M059J (cell line): ENCODE data around the gene SLC10A3. TPM values are rescaled to one million over a fixed set of nuclear protein-coding genes. Genes with fewer than 3 reads are reported as not detected.
A peak's percentile ranks its signal among the peaks of the same experiment; 100 is the strongest.

ENCODE experiments used
- DNase-seq: peaks from one replicate; pipeline ENCODE4 v3.0.0-alpha.2; 2012; ENCODE audit warnings: low read depth
- total RNA-seq: library from RNA; depleted of rRNA; stranded (reverse); fragments of >200 nt; shearing (Covaris generic); gene quantifications from 2 replicates; pipeline ENCODE4 v1.2.3, GENCODE V29; 2014; rRNA removed

SLC10A3 gene, protein sequence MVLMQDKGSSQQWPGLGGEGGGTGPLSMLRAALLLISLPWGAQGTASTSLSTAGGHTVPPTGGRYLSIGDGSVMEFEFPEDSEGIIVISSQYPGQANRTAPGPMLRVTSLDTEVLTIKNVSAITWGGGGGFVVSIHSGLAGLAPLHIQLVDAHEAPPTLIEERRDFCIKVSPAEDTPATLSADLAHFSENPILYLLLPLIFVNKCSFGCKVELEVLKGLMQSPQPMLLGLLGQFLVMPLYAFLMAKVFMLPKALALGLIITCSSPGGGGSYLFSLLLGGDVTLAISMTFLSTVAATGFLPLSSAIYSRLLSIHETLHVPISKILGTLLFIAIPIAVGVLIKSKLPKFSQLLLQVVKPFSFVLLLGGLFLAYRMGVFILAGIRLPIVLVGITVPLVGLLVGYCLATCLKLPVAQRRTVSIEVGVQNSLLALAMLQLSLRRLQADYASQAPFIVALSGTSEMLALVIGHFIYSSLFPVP
- 65.4 and 80.7 TPM in 2 replicates for total RNA-seq

DNA sequence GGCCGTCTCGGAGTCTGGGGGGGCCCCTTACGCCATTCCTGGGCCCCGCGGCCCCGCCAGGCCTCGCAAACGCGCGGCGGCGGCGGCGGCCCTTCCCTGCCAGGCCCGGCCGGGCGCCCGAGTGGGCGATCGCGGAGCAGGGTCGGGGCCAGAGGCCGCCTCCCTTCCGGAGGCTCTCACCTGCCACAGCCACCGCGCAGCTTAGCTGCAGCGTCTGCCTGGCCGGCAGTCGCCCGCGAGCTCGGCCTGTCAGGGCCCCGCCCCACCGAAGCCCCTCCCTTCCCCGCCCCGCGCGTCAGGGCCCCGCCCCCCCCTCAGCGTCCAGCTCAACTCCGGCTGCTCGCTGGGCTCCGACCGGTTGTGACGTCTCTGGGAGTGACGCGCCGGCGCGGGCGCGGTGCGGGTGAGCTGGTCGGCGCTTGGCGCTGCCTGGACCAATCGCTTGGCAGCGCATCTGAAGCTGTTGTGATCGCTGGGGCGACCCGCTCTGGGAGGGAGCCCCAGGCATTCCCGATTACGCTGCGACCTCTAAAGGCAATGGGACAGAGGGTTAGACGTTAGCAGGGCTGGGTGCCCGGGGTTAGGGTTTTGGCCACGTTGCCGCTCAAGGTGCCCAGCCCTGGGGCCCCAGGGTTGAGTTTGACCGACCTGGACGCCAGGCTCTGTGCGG lies at the start of gene SLC10A3:
Gene SLC10A3 (minus strand): TSS at position 216 of the 670 bp plus-strand sequence. CDS start 1,689 bp downstream, outside the sequence.
- DNase-seq: peak; percentile 97

DNA sequence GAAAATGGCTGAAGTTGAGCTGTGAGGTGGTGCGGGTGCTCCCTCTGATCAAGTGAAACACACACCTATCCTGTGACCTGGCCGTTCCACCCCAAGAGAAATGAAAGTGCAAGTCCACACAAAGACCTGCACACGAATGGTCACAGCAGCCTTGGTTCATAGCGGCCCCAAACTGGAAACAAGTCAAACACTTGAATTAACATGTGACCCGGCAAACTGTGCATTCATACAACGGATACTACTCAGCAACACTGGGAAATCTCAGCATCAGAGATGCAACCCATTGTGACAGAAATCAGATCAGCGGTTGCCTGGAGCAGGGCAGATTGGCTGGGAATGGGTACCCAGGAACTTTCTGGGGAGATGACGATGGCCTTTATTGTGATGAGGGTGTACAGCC lies 48.6 kb upstream of the SLC10A3 start:
- DNase-seq: no peak

DNA sequence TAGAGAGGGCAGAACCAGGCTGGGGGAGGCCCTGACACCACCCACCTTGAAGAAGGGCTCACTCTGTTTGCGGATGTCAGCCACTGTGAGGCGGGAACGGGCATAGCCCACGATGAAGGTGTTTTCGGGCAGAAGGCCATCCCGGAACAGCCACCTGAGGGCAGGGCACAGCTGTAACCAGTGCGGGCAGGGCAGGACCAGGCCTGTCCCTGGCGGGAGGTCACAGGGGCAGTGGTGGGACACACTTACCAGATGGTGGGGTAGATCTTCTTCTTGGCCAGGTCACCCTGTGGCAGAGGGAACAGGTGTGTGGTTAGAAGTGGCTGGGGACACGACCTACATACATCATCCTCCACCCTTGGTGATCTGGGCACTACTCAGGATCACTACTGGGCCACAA lies 45.5 kb upstream of the SLC10A3 start:
- no peak for DNase-seq

DNA sequence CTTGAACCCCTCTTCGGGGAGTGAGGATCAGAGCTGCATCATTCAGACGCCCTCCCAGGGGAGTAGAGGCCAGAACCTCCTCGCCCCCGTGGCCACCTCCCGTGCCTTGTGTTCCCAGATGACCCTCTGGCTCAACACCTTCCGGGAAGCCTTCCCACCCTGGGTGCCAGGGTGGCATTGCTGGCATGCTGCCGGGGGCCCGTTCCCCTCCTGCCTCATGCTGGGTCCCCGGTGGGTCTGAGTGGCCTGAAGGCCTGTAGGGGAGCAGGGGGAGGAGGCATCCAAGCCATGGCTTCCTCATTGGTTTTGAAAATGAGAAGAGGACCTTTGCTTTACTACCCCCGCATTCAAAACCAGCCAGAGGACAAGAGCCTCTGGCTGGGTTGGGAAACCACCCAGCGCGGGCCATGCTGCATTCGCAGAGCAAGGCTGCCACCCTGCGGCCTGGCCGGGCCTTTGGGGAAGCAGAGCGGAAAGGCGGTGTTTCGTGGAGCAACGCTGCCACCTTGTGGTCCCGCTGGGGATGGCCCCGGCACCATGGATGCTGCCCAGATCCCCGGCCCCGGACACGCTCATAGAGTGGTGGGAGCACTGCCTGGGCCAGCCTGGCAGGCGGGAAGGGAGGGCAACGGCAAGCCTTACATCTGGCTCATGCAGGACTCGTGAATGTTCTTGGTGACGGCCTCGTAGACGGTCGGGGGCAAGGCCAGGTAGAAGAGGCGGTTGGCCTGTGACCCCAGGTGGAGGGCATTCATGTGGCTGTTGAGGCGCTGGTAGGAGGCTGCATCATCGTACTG lies 44.3 kb upstream of the SLC10A3 start:
- peak; percentile 82 for DNase-seq

DNA sequence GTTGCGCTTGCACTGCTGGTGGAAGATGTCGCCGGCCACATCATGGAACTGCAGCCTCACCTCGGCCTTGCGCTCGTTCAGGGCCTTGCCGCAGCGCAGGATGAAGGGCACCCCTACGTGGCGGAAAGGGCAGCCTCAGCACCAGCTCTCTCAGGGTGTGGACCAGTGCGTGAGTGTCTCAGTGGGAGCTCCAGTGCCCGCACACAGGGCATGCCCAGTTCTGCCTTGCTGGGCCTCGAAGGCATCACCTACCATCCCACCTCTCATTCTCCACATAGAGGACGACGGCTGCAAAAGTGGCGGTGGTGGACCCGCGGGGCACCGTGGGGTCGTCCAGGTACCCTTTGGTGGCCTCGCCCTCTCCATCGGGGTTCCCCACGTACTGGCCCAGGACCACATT lies 42.3 kb upstream of the SLC10A3 start:
- DNase-seq: no peak

DNA sequence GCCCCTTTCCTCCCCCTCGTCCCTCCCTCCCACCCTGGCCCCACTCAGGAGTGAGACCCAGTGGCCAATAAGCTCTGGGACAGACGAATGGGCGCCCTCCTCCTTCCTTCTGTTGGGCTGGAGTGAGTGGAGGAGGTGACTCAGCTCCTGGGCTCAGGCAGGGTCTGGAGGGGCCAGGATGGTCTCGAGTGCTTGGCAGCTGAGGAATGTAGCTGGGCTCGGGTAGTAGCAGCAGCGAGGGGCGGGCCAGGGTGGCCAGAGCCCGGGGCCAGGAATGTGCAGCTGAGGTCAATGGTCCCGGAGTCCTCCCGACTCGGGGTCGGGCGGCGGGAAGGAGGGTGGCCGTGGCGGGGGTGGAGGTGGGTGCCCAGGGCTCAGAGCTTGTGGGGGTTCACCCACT lies 41.2 kb upstream of the SLC10A3 start:
- DNase-seq: peak; percentile 76

DNA sequence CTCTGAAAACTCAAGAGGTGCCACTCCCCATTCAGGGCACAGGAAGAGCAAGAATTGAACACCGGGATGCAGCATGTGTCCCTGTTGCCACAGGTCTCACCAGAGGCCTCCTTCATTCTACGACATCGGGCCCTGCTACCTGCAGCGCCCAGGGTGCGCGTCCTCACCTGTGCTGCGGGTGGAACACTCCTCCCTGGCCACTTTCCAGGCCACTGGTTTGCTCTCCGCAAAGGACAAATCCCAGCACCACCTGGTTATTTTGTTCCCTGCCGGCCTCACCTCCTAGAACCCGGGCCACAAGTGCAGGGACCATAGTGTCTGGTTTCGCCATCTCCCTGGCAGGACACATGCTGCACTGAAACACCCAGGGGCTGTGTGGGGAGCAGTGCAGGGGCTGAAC lies 39.9 kb upstream of the SLC10A3 start:
- no peak for DNase-seq

DNA sequence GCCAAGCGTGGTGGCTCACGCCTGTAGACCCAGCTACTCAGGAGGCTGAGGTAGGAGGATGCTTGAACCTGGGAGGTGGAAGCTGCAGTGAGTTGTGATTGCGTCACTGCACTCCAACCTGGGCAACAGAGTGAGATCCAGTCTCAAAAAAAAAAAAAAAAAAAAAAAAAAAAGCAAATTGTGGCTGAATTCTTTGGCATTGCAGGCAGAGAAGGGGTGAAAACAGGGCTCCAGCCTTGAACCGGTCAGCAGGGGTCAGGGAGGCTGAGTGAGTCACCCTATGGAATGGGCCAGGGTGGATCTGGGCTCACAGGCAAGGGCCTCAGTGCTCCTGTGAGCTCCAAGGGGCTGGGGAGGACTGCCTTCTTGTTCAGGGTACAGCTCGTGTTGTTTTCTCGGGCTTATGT lies 38.8 kb upstream of the SLC10A3 start:
- peak; percentile 81 for DNase-seq

DNA sequence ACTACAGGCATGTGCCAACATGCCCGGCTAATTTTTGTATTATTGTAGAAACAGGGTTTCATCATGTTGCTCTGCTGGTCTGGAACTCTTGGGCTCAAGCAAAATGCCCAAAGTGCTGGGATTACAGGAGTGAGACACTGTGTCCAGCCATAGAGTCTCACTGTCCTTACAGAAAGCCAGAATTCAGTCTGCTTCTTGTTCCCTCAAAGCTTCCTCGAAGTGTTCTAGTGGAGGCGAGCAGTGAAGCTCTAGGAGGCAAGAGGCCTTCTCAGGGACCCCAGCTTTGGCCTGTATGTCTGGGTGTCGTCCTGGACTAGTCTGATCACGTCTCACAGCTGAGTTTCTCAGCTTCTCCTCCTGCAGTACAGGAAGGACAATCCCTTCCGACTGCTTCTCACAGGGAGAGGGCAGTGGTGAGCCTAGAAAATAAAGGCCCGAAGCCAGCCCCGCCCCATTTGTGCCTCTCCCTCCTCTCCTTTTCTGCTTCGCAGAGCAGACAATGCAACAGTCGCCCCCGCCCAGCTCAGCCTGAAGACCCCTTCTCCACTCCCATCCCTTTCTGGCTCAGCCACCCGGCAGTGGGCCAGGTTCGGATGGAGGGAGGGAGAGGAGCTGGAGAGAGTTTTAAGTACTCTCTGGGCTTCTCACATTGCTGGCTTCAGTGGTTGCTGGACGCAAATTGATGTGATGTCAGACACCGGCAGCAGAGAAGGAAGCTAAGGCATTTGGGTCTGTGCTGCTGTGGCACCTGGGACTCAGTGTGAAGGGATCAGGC lies 36.7 kb upstream of the SLC10A3 start:
- peak; percentile 85 for DNase-seq

DNA sequence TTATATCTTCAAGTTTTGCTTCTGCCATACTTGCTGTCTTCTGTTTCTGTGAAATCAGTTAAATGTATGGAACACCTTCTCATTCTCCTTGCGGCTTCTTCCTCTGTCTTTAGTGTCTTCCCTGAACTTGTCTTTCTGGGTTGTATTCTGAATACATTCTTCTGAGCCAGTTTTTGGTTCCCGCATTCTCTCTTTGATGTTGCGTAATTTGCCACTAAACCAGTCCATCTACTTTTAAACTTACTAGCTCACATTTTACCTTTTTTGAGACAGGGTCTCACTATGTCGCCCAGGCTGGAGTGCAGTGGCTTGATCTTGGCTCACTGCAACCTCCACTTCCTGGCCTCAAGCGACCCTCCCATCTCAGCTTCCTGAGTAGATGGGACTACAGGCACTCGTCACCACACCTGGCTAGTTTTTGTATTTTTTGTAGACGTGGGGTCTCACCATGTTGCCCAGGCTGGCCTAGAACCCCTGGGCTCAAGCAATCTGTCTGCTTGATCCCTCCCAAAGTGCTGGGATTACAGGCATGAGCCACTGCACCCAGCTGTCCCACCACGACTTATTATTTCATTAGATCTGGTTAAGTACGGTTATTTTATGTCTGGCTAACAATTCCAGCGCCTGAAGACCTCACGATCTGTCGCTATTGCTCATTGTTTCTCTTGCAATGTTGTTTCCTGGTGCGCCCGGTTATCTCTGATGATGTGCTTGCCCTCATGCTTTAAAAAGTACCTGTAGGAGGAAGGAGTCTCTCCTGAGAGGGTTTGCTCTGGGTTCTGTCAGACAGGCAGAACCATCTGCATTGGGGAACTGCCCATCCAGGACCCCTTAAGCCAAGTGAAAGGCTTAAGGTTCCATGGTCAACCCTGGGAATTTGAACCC lies 35.4 kb upstream of the SLC10A3 start:
- DNase-seq: no peak

DNA sequence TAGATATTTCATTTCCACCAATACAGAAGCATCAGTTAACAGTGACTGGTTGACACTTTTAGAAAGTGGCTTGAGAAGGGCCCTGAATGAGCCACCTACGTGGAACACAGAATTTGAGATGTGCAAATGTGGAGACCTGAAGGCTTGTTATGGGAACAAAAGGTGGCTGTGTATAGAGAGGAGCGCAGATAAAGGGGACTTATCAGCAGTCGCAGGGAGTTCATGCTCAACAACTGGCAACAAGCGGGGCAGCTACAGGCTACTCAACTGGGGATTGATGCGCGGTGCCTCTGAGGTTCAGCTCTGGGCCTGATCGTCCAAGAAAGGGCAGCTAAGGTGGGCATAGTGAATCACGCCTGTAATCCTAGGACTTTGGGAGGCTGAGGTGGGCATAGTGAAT lies 29.0 kb upstream of the SLC10A3 start:
- DNase-seq: no peak

DNA sequence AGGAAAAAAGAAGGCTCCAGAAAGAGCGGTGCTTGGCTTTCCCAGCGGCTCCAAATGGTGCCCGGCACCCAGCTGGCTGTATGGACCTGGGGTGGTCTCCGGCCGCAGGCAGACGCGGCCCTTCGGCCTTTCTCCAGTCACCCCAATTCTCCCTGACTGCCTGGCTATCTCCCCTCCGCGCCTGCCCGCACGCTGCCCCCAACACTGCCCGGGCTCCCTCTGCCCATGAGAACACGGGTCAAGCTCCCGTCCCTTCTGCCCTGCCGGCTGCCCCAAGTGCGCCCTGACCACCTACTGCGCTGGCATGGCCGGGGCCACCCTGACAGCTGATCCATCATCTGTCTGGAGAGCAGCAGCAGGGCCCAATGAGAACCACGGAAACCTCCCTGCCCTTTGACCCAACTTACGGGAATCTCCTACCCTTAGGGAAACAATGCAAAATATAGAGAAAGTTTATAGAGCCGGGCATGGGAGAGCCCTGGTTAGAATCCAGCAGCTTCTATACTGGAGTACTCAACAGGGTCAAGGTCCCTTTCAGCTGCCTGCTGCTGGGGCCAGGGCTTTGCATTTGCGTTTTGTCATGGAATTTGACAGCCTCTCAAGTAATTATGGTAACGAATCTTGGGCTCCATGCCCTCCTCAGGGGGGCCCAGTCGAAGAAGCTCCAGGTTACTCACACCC lies 26.8 kb upstream of the SLC10A3 start:
- no peak for DNase-seq

DNA sequence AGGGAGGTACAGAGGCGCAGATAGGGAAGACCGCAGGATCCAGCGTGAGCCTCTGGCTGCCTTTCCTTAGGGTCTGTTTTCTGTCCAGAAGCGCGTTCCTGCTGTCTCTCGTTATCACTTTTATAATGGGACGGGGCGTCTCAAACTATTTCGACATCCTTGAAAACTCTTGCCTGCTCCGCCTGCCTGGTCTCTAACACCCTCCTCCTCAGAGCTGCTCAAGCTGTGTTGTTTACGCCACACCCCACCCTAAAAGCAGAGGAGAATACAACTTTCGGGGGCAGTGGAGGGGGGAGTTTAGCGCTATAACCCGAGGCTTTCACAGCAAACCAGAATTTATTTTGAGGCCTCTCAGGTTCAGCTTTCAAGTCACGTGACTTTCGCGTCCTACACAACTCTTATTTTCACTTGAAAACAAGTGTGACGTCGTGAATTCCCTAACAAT lies 26.2 kb upstream of the SLC10A3 start:
- DNase-seq: no peak

DNA sequence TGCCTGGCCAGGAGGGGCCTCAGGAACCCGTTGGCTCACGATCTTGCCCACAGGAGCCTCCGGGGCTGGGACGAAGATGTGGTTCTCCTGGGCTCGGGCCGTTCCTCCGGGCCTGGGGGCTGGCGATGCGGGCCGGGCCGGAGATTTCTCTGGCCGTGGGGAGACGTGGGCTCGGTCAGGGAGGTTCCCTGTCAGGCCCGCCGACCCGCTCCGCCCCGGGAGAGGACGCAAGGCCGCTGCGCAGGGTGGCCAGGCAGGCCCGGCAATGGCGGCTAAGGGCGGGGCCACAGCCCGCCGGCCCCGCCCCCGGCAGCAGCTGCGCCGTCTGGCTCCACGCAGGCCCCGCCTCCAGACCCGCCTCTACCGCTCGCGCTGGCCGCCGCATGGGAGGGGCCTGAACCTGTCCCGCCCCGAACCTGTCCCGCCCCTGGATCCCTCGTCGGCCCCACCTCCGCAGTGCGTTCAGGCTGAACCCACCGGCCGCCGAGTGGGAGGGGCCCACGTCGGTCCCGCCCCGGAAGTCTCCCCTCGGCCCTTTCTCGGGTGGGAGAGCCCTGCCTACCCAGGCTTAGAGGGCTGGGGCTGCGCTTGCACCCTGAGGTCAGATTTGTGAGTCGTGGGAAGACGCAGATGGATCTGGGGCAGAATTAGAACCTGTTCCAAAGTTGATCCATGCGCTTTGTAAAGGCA lies 25.7 kb upstream of the SLC10A3 start, which contains the start of gene FAM3A:
Gene FAM3A (minus strand): TSS at position 267 of the 690 bp plus-strand sequence. CDS start 460 bp downstream, outside the sequence.
- DNase-seq: peak; percentile 86

DNA sequence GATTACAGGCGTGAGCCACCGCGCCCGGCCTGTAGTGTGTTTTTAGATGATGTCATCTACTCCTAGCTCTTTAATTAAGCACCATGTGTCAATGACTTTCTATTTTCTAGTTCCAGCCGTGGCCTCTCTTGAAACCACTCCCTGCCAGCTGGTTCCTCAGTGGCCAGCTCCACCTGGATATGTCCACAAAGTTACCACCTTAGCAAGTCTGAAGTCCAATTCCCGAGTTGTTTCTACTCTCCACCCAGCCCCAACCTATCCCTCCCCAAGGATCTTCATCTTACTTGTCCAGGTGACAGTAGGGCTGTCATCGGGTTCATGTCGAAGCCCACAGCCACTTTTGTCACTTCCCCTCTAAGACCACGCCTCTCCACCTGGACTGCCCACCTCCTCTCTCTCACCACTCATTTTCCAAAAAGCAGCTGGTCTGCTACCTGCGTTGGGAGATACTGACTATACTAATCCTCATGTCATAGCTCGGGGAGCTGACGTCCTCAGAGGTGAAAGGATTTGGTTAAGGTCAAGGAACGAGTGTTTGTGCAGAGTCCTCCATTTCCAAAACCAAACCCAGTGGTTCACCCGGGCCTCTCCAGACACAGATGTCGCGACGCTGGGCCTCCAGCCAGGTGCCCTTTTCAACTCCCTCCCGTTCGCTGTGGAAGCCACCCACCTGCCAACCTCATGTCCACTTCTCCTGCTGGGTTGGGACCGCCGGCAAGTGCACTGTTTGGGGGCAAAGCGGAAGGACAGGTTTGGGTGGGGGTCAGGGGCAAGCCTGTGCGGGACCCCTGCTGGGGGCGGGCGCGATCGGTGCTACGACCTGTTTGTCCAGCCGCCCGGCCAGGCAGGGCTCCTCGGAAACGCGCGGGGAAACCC lies 24.9 kb upstream of the SLC10A3 start:
- DNase-seq: peak; percentile 29

DNA sequence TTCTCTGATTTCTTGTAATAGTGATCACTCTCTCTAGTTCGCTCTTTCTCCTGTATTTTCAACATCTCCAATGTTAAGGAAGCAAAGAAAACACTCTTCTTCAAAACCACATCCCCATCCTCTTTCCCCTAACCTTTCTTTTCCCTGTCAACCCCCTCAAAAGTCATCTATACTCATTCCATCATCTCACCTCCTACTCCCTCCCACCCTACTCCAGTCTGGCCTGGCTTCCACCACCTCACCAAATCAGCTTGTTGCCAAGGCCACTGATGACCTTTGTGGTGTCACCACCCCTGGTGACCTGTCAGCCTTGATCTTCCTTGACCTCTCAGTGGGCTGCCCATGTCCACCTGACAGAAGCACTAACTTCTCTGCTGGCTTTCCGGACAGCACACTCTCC lies 23.3 kb upstream of the SLC10A3 start:
- no peak for DNase-seq

DNA sequence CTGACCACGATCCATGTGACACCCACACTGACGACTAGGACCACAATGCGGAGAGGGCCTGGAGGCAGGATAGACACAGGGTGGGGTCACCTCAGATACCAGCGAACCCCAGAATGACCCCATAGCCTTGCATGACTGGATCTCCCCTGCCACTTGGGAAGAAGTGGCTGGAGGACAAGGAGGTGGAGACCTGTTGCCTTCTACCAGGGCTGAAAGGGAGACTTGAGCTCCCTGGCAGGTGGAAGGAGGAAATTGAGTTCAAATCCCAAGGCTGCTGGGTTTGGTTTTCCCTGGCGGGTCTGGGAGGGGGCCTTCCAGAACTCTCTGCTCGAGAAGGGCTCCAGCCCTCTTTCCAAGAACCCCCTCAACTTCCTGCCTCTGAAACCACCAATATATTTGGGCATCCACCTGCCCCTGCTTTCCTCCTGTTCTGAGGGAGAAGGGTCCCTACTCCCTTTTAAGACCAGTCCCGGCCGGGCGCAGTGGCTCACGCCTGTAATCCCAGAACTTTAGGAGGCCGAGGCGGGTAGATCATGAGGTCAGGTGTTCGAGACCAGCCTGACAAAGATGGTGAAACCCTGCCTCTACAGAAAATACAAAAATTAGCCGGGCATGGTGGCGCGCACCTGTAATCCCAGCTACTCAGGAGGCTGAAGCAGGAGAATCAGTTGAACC lies 22.6 kb upstream of the SLC10A3 start:
- DNase-seq: no peak
